CD4-positive, alpha-beta T cell treated with Interleukin-15 for 4 hours (primary cell): ENCODE results near the gene CPNE2.
"Not testable (repeated sequence)": the region's sequence is repeated elsewhere in the genome, so short reads cannot be mapped to it uniquely, and the experiment has no call there.

Experiments used
- DNase-seq: peaks from one replicate; pipeline ENCODE4 v3.0.0-alpha.2; 2020; ENCODE audit warnings: low spot score

The CPNE2 gene

GRCh38 chr16:57091975-57092785 is at the start of gene CPNE2:
Gene CPNE2 (plus strand): TSS chr16:57092583. CDS start chr16:57110743, 18,160 bp downstream.
- no peak for DNase-seq

GRCh38 chr16:57043248-57043647 is 49.1 kb upstream of the CPNE2 start:
- no peak for DNase-seq

GRCh38 chr16:57044931-57045693 is 47.3 kb upstream of the CPNE2 start:
- no peak for DNase-seq

- DNase-seq: peak; percentile 33
Measured at GRCh38 chr16:57045694-57046381, 46.5 kb upstream of the CPNE2 start.

GRCh38 chr16:57048095-57048494 is 44.3 kb upstream of the CPNE2 start:
- DNase-seq: no peak

GRCh38 chr16:57049678-57050077 is 42.7 kb upstream of the CPNE2 start:
- DNase-seq: no peak

- no peak for DNase-seq
Measured at GRCh38 chr16:57051696-57052228, 40.6 kb upstream of the CPNE2 start.

GRCh38 chr16:57053206-57053605 is 39.2 kb upstream of the CPNE2 start:
- no peak for DNase-seq

GRCh38 chr16:57054338-57054737 is 38.0 kb upstream of the CPNE2 start:
- DNase-seq: no peak

GRCh38 chr16:57054771-57055170 is 37.6 kb upstream of the CPNE2 start:
- DNase-seq: no peak

- no peak for DNase-seq
Measured at GRCh38 chr16:57055671-57056070, 36.7 kb upstream of the CPNE2 start.

- no peak for DNase-seq
Measured at GRCh38 chr16:57058291-57058861, 34.0 kb upstream of the CPNE2 start.

GRCh38 chr16:57060323-57061083 is 31.9 kb upstream of the CPNE2 start:
- no peak for DNase-seq

GRCh38 chr16:57061084-57061905 is 31.1 kb upstream of the CPNE2 start:
- no peak for DNase-seq

- no peak for DNase-seq
Measured at GRCh38 chr16:57062329-57062728, 30.1 kb upstream of the CPNE2 start.

- not testable (repeated sequence) for DNase-seq
Measured at GRCh38 chr16:57063189-57063588, 29.2 kb upstream of the CPNE2 start.

GRCh38 chr16:57064995-57065394 is 27.4 kb upstream of the CPNE2 start:
- DNase-seq: no peak

GRCh38 chr16:57066625-57067024 is 25.8 kb upstream of the CPNE2 start:
- no peak for DNase-seq

- DNase-seq: no peak
Measured at GRCh38 chr16:57067347-57067746, 25.0 kb upstream of the CPNE2 start.

GRCh38 chr16:57069053-57069452 is 23.3 kb upstream of the CPNE2 start:
- DNase-seq: no peak
